Osteocyte (in vitro differentiated cells): ENCODE measurements around the gene RBM20. TPM values are rescaled to one million over a fixed set of nuclear protein-coding genes. Genes with fewer than 3 reads are reported as not detected.

Experiments used
- DNase-seq: peaks from one replicate; pipeline ENCODE4 v3.0.0; 2021; ENCODE audit warnings: mixed read lengths; ENCODE audit not compliant: unreplicated experiment; ENCODE audit errors: extremely low spot score
- H3K27ac Mint-ChIP-seq: one replicate; pipeline ENCODE4 v1.8.0; 2021; ENCODE audit warnings: mild to moderate bottlenecking, mixed read lengths; ENCODE audit not compliant: unreplicated experiment
- H3K27me3 Mint-ChIP-seq: one replicate; pipeline ENCODE4 v1.8.0; 2021; ENCODE audit warnings: mixed read lengths; ENCODE audit not compliant: unreplicated experiment
- H3K36me3 Mint-ChIP-seq: one replicate; pipeline ENCODE4 v1.8.0; 2021; ENCODE audit warnings: mixed read lengths; ENCODE audit not compliant: unreplicated experiment
- H3K4me1 Mint-ChIP-seq: one replicate; pipeline ENCODE4 v1.8.0; 2021; ENCODE audit warnings: mixed read lengths; ENCODE audit not compliant: unreplicated experiment
- H3K4me3 Mint-ChIP-seq: one replicate; pipeline ENCODE4 v1.8.0; 2021; ENCODE audit warnings: mild to moderate bottlenecking, moderate library complexity, mixed read lengths; ENCODE audit not compliant: unreplicated experiment
- H3K9me3 Mint-ChIP-seq: one replicate; pipeline ENCODE4 v1.8.0; 2021; ENCODE audit warnings: mixed read lengths; ENCODE audit not compliant: unreplicated experiment
- CTCF ChIP-seq: fragments of 200-600 bp; sonication (generic); IDR thresholded peaks from 2 replicates; pipeline ENCODE4 v1.5.0; 2021; ENCODE audit warnings: antibody characterized with exemption, mild to moderate bottlenecking, moderate library complexity
- total RNA-seq: library from RNA; stranded (reverse); gene quantifications from 2 replicates; pipeline ENCODE4 v1.2.1, GENCODE V29; 2021

Gene RBM20
- total RNA-seq, 1 donor from 2014 or later: 1.6 TPM

GRCh38 chr10:110774069-110775019 is 130.2 kb downstream of the RBM20 start:
- DNase-seq: no peak
- no peak for TF ChIP-seq CTCF
- Mint-ChIP-seq H3K9me3 (no peaks in the 10 kb centered on the region), H3K4me1 (peaks cover 2% of the 10 kb centered on the region), H3K27ac (no peak overlapping the region), H3K36me3 (no peaks in the 10 kb centered on the region), H3K4me3 (no peak overlapping the region), H3K27me3 (peaks cover 6% of the 10 kb centered on the region)

GRCh38 chr10:110775020-110775375 is 130.9 kb downstream of the RBM20 start:
- Mint-ChIP-seq H3K9me3 (no peaks in the 10 kb centered on the region), H3K27me3 (peaks cover 6% of the 10 kb centered on the region), H3K27ac (no peak overlapping the region), H3K36me3 (no peaks in the 10 kb centered on the region), H3K4me3 (no peak overlapping the region), H3K4me1 (peaks cover 2% of the 10 kb centered on the region)
- no peak for DNase-seq
- no peak for TF ChIP-seq CTCF

- TF ChIP-seq CTCF: no peak
- no peaks in the 10 kb centered on the region for H3K9me3 Mint-ChIP-seq
- H3K36me3 Mint-ChIP-seq: no peaks in the 10 kb centered on the region
- H3K27me3 Mint-ChIP-seq: peaks cover 6% of the 10 kb centered on the region
- no peak for DNase-seq
- H3K4me1 Mint-ChIP-seq: peaks cover 2% of the 10 kb centered on the region
- no peak overlapping the region for H3K27ac Mint-ChIP-seq
- no peak overlapping the region for H3K4me3 Mint-ChIP-seq
Measured at GRCh38 chr10:110775406-110775805, 131.3 kb downstream of the RBM20 start.

- TF ChIP-seq CTCF: no peak
- Mint-ChIP-seq H3K9me3 (no peaks in the 10 kb centered on the region), H3K27me3 (peaks cover 6% of the 10 kb centered on the region), H3K36me3 (no peaks in the 10 kb centered on the region), H3K27ac (no peak overlapping the region), H3K4me3 (no peak overlapping the region), H3K4me1 (peaks cover 2% of the 10 kb centered on the region)
- no peak for DNase-seq
Measured at GRCh38 chr10:110777017-110777416, 132.9 kb downstream of the RBM20 start.

GRCh38 chr10:110777661-110778060 is 133.5 kb downstream of the RBM20 start:
- H3K4me1 Mint-ChIP-seq: peaks cover 2% of the 10 kb centered on the region
- TF ChIP-seq CTCF: no peak
- no peak for DNase-seq
- H3K27ac Mint-ChIP-seq: no peak overlapping the region
- H3K4me3 Mint-ChIP-seq: no peak overlapping the region
- H3K36me3 Mint-ChIP-seq: no peaks in the 10 kb centered on the region
- H3K27me3 Mint-ChIP-seq: peaks cover 6% of the 10 kb centered on the region
- H3K9me3 Mint-ChIP-seq: no peaks in the 10 kb centered on the region
